NB4 (cell line): ENCODE results near the gene RAD51B.

ENCODE experiments used
- POLR2A ChIP-seq: IDR thresholded peaks from 2 replicates; pipeline ENCODE4 v1.6.1; 2011; ENCODE audit warnings: mild to moderate bottlenecking; ENCODE audit not compliant: insufficient read length; ENCODE audit errors: extremely low read depth
- TF ChIP-seq, protein P1 (sequence below): IDR thresholded peaks from one replicate; pipeline ENCODE4 v1.5.1; 2012; ENCODE audit warnings: low read depth, low read length

DNA sequence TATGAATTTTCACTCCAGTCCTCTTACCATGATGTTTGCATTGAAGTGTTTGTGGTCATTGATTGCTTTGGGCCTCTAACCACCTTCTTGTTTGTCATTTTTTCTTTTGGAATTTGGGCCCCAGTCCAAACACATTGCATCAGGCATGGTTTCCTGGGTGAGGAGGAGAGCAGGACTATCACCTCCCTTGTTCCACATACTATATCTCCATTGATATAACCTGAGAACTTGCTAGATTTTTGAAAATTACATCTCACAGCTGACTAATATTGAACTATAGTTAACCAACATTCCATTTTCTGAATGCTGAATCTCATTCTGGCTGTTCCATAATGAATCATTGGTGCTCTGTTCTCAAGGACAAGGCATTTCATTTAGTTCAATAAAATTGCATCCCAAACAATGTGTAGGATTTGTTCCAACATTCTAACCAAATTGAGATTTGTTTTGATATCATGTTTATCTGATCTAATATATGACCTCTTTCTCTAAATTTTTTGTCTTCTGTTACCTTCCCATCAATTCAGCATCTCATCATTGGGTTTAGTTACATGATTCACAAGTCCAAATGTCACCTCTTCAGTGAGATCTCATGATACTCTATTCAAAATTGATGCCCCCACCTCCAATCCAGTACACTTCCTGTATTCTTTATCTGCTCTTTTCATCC lies 644.3 kb downstream of the RAD51B start:
- TF ChIP-seq, protein P1, sequence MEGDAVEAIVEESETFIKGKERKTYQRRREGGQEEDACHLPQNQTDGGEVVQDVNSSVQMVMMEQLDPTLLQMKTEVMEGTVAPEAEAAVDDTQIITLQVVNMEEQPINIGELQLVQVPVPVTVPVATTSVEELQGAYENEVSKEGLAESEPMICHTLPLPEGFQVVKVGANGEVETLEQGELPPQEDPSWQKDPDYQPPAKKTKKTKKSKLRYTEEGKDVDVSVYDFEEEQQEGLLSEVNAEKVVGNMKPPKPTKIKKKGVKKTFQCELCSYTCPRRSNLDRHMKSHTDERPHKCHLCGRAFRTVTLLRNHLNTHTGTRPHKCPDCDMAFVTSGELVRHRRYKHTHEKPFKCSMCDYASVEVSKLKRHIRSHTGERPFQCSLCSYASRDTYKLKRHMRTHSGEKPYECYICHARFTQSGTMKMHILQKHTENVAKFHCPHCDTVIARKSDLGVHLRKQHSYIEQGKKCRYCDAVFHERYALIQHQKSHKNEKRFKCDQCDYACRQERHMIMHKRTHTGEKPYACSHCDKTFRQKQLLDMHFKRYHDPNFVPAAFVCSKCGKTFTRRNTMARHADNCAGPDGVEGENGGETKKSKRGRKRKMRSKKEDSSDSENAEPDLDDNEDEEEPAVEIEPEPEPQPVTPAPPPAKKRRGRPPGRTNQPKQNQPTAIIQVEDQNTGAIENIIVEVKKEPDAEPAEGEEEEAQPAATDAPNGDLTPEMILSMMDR: no peak
- TF ChIP-seq POLR2A: no peak
